Sigmoid colon (tissue), 7 donors: ENCODE measurements around the gene PIN1. TPM values are rescaled to one million over a fixed set of nuclear protein-coding genes. Genes with fewer than 3 reads are reported as not detected.

ENCODE experiments used
- DNase-seq: peaks from one replicate; pipeline ENCODE4 v3.0.0-alpha.2; 2019
- H3K27ac ChIP-seq, 4 donors: fragments of 200-600 bp; sonication (generic); one replicate each; pipeline ENCODE4 v1.5.1; 2016 to 2019; ENCODE audit warnings: mild to moderate bottlenecking in 1 of 4
- H3K27me3 ChIP-seq, 3 donors: fragments of 200-600 bp; sonication (generic); one replicate each; pipeline ENCODE4 v1.5.1; 2019; ENCODE audit warnings: mild to moderate bottlenecking in 1 of 3
- H3K36me3 ChIP-seq, 4 donors: fragments of 200-600 bp; sonication (generic); one replicate each; pipeline ENCODE4 v1.5.1; 2016 to 2019
- H3K4me1 ChIP-seq, 4 donors: fragments of 200-600 bp; sonication (generic); one replicate each; pipeline ENCODE4 v1.5.1; 2017 to 2019
- H3K4me3 ChIP-seq, 4 donors: fragments of 200-600 bp; sonication (generic); one replicate each; pipeline ENCODE4 v1.5.1; 2017 to 2019; ENCODE audit warnings: mild to moderate bottlenecking in 2 of 4, moderate library complexity in 1 of 4
- H3K9me3 ChIP-seq, 4 donors: fragments of 200-600 bp in 3 of 4; sonication (generic) in 3 of 4; one replicate each; pipeline versions ENCODE4 v1.5.1 to v1.6.1; 2013 to 2019
- CTCF ChIP-seq, 4 experiments: fragments of 450-650 bp in 3 of 4; fragments of 200-600 bp in 1 of 4; IDR thresholded peaks; one replicate each; pipeline ENCODE4 v1.5.1; 2016 to 2019; ENCODE audit warnings: antibody characterized with exemption in 4 of 4, mild to moderate bottlenecking in 3 of 4, moderate library complexity in 2 of 4
- EP300 ChIP-seq, 4 donors: sonication (generic); formaldehyde crosslinking; IDR thresholded peaks; one replicate each; pipeline ENCODE4 v1.6.1; 2017; ENCODE audit warnings: antibody characterized with exemption in 4 of 4
- POLR2A ChIP-seq, 2 donors: fragments of 450-650 bp; IDR thresholded peaks; one replicate each; pipeline ENCODE4 v1.6.1; 2016; ENCODE audit warnings: antibody characterized with exemption in 2 of 2, mild to moderate bottlenecking in 2 of 2, moderate library complexity in 2 of 2
- POLR2AphosphoS5 ChIP-seq, 4 donors: sonication (generic); formaldehyde crosslinking; IDR thresholded peaks; one replicate each; pipeline ENCODE4 v1.6.1; 2017; ENCODE audit warnings: antibody characterized with exemption in 4 of 4
- WGBS, 2 donors: extraction: QIAGEN DNeasy Blood & Tissue Kit; methylation state at CpG; one replicate each; pipeline ENCODE4 v1.1.7; 2013; 5-methylcytosine and 5-hydroxymethylcytosine counted together
- intact Hi-C: fragments of 100-400 bp; cut with DNase I; formaldehyde crosslinking; loops from one replicate; pipeline ENCODE4 v1.15.1; 2023
- polyA plus RNA-seq, 3 donors: library from polyadenylated mRNA; stranded (reverse); fragments of 200-250 nt; gene quantifications; one replicate each; pipeline ENCODE4 v1.2.3, GENCODE V29; 2013
- total RNA-seq, 4 donors: library from RNA; depleted of rRNA; stranded (reverse); fragments of >200 nt; gene quantifications; one replicate each; pipeline ENCODE4 v1.1.0, GENCODE V29; 2016
- donor health status: healthy with polysubstance abuse.
- donor health status: Bipolar disorder and iron deficiency.
- donor health status: healthy.

PIN1 gene
- total and polyA plus RNA-seq, 7 donors = 77.5 to 149 (median 122) TPM

GRCh38 chr19:9806803-9807202, 28.3 kb upstream of the PIN1 start:
- DNase-seq = no peak
- intact Hi-C loops = no loop called here
- no peaks in the 10 kb centered on the region for H3K27me3 ChIP-seq
- H3K4me3 ChIP-seq = no peak overlapping the region
- no peak for TF ChIP-seq EP300 (IDR thresholded peaks at IDR 0.05)
- no peak for TF ChIP-seq CTCF (IDR thresholded peaks at IDR 0.05)
- no peak for TF ChIP-seq POLR2A (IDR thresholded peaks at IDR 0.05)
- TF ChIP-seq POLR2AphosphoS5 (IDR thresholded peaks at IDR 0.05) = no peak
- H3K36me3 ChIP-seq = peaks cover 19 to 51% (median 30%) of the 10 kb centered on the region in 4 donors
- WGBS, 2 donors = 91 to 96% methylated on average over 3 of the region's 3 CpGs
- no peaks in the 10 kb centered on the region for H3K4me1 ChIP-seq
- H3K9me3 ChIP-seq = no peaks in the 10 kb centered on the region
- H3K27ac ChIP-seq = no peak overlapping the region

GRCh38 chr19:9808855-9809824, 26.0 kb upstream of the PIN1 start:
- H3K4me1 ChIP-seq = no peaks in the 10 kb centered on the region
- no peaks in the 10 kb centered on the region for H3K27me3 ChIP-seq
- H3K9me3 ChIP-seq = no peaks in the 10 kb centered on the region
- peaks cover 19 to 68% (median 31%) of the 10 kb centered on the region in 4 donors for H3K36me3 ChIP-seq
- no peak overlapping the region for H3K27ac ChIP-seq
- WGBS, 2 donors = 77 to 89% methylated on average over 11 of the region's 11 CpGs
- intact Hi-C loops = no loop called here
- H3K4me3 ChIP-seq = no peak overlapping the region
- TF ChIP-seq EP300 (IDR thresholded peaks at IDR 0.05) (no peak), POLR2AphosphoS5 (IDR thresholded peaks at IDR 0.05) (no peak), CTCF (IDR thresholded peaks at IDR 0.05) (no peak), POLR2A (IDR thresholded peaks at IDR 0.05) (no peak)
- DNase-seq = no peak

GRCh38 chr19:9811139-9811538, 24.0 kb upstream of the PIN1 start:
- Histone ChIP-seq H3K4me1 (no peaks in the 10 kb centered on the region), H3K9me3 (no peaks in the 10 kb centered on the region), H3K27ac (no peak overlapping the region), H3K36me3 (peaks cover 19 to 68% (median 31%) of the 10 kb centered on the region in 4 donors), H3K4me3 (no peak overlapping the region), H3K27me3 (no peaks in the 10 kb centered on the region)
- intact Hi-C loops = loop anchor here (10.0 kb wide), 1 partner anchor 376 kb away; the partner anchor contains the start of gene ZNF266
- TF ChIP-seq CTCF (IDR thresholded peaks at IDR 0.05) (no peak), POLR2AphosphoS5 (IDR thresholded peaks at IDR 0.05) (no peak), POLR2A (IDR thresholded peaks at IDR 0.05) (no peak), EP300 (IDR thresholded peaks at IDR 0.05) (no peak)
- DNase-seq = no peak
- 97 to 98% methylated on average over 21 of the region's 21 CpGs for WGBS, 2 donors

GRCh38 chr19:9818175-9818733, 16.9 kb upstream of the PIN1 start:
- 3 to 4% methylated on average over 39 of the region's 39 CpGs for WGBS, 2 donors
- no peaks in the 10 kb centered on the region for H3K27me3 ChIP-seq
- peak overlapping the region; percentile 59 to 90 (median 86) for H3K4me3 ChIP-seq
- H3K4me1 ChIP-seq = peaks cover 0 to 27% (median 19%) of the 10 kb centered on the region in 4 donors
- intact Hi-C loops = loop anchor here (2.0 to 10.0 kb wide), 2 partner anchors 25 to 383 kb away; partner anchors contain the start of gene ZNF266
- TF ChIP-seq POLR2A (IDR thresholded peaks at IDR 0.05) (no peak), CTCF (IDR thresholded peaks at IDR 0.05) (no peak), EP300 (IDR thresholded peaks at IDR 0.05) (no peak), POLR2AphosphoS5 (IDR thresholded peaks at IDR 0.05) (no peak)
- peak overlapping the region; percentile 86 to 94 (median 92) for H3K27ac ChIP-seq
- H3K36me3 ChIP-seq = peaks cover 0 to 9% (median 1%) of the 10 kb centered on the region in 4 donors
- H3K9me3 ChIP-seq = no peaks in the 10 kb centered on the region
- no peak for DNase-seq
